Activated naive CD4-positive, alpha-beta T cell treated with anti-CD3 and anti-CD28 coated beads, Interleukin-2, amount 10 ng/mL, durations not matched to agents 7 days and 5 days (primary cell): Measurements from ENCODE around the gene SLC25A1.

Experiments used
- CTCF ChIA-PET: fragments of 350-600 bp; sonication (Branson Sonifier 250); formaldehyde crosslinking; loops from one replicate; lab custom pipeline; 2021; ENCODE audit warnings: antibody characterized with exemption; lab: Charles Lee
- DNase-seq: peaks from one replicate; pipeline ENCODE4 v3.0.0-alpha.2; 2020
- H3K27ac Mint-ChIP-seq: one replicate; pipeline ENCODE4 v1.8.0; 2021; ENCODE audit warnings: mild to moderate bottlenecking, moderate library complexity, mixed read lengths
- H3K27me3 Mint-ChIP-seq: one replicate; pipeline ENCODE4 v1.8.0; 2021; ENCODE audit warnings: mild to moderate bottlenecking, mixed read lengths
- H3K36me3 Mint-ChIP-seq: one replicate; pipeline ENCODE4 v1.8.0; 2021; ENCODE audit warnings: mixed read lengths
- H3K4me1 Mint-ChIP-seq: one replicate; pipeline ENCODE4 v1.8.0; 2021; ENCODE audit warnings: mixed read lengths
- H3K4me3 Mint-ChIP-seq: one replicate; pipeline ENCODE4 v1.8.0; 2021; ENCODE audit warnings: mild to moderate bottlenecking, moderate library complexity, mixed read lengths
- H3K9me3 Mint-ChIP-seq: one replicate; pipeline ENCODE4 v1.8.0; 2021; ENCODE audit warnings: mixed read lengths

The SLC25A1 gene

DNA sequence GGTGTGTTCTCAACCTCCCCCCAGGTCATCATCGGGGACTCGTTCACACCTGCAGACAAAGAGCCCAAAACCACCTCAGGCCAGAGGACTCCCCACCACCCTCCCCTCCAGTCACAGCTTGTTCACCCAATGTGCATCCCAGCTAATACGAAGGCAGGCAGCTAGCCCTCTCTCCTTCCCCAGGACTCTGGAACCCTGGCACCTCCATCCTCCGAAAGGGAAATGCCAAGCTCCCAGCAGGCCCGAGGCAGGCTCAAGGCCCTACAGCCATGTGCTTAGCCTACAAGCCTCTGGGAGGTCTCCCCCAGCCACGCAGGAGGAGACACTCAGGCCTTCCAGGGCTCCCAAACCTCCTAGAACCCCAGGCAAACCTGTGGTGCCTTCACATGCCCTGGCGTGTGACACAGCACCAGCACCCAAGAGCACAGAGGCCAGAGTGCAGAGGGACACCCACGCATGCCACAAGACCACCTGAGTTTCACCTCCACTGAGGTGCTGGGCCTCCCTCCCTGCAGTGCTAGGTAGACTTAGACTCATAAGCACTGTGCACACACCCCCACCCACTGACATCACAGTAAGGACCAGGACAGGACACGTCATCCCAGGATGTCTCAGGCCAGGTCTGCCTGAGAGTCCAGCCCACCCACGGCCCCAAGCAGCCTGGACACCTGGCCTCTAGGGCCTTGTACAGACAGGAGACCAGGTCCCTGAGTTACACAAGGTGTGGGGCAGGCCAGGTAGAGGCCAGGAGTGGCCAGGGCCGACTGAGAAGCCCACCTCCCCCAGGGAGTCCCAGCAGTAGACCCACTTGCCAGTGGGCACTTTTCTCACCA lies 40.9 kb downstream of the SLC25A1 start:
- Mint-ChIP-seq H3K9me3 (no peaks in the 10 kb centered on the region), H3K4me1 (peaks cover 10% of the 10 kb centered on the region), H3K27me3 (no peaks in the 10 kb centered on the region), H3K36me3 (peaks cover 35% of the 10 kb centered on the region), H3K27ac (no peak overlapping the region), H3K4me3 (no peak overlapping the region)
- no peak for DNase-seq
- CTCF ChIA-PET, result no interaction called here

DNA sequence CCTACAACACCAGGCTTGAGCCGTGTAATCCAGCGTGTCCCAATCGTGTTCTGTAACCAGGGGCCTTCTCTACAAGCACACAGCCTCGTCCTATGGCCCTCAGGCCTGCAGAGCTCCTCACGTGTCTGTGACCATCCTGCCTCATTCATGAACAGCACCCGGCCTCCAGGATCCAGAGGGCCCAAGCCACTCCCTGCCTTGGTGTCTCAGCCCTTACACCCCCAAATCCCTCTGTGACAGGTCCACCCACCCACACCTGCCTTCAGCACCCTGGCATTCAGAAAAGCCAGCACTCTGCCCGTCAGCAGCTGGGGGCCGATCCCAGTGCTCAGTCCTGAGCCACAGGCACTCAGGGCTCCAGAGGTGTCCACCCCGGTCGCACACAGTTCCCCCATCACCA lies 41.6 kb downstream of the SLC25A1 start:
- Mint-ChIP-seq H3K4me1 (peaks cover 5% of the 10 kb centered on the region), H3K9me3 (no peaks in the 10 kb centered on the region), H3K27me3 (no peaks in the 10 kb centered on the region), H3K36me3 (peaks cover 33% of the 10 kb centered on the region), H3K27ac (peak overlapping the region; percentile 58), H3K4me3 (no peak overlapping the region)
- no peak for DNase-seq
- CTCF ChIA-PET, result no interaction called here

- H3K27me3 Mint-ChIP-seq, result no peaks in the 10 kb centered on the region
- H3K27ac Mint-ChIP-seq, result no peak overlapping the region
- DNase-seq, result no peak
- peaks cover 33% of the 10 kb centered on the region for H3K36me3 Mint-ChIP-seq
- no peaks in the 10 kb centered on the region for H3K9me3 Mint-ChIP-seq
- H3K4me1 Mint-ChIP-seq, result no peaks in the 10 kb centered on the region
- CTCF ChIA-PET, result no interaction called here
- H3K4me3 Mint-ChIP-seq, result no peak overlapping the region
These were observed 43.7 kb downstream of the SLC25A1 start for GRCh38 chr22:19134874-19135273.

DNA sequence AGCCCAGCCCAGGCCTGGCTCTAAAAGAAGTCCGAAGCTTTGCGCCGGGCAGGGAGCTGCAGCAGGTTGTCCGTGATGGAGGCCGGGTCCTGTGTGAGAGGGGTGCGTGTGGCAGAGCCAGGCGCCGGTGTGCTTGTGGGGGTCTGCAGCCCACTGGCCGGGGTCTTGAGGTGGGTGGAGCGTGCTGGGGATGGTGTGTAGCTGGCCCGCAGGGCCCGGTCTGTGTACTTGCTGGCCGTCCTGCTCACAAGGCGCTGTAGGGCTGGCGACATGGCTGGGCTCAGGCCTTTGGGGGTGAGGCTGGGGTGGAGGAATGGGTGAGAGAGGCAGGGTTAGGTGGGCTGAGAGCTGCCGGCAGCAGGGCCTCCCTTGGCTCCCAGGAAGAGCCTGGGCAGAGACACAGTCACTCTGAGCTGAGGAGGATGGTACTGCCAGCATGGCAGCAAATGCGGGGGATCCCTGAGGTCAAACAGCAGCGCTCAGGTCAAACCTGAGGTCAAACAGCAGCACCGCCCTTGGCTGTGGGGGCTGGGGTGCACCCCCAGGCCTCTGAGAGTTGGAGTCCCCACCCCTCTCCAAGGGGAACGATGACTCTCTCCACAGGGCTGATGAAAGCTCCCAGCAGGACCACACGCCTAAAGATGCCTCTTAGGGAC lies 44.2 kb downstream of the SLC25A1 start:
- Mint-ChIP-seq H3K36me3 (peaks cover 28% of the 10 kb centered on the region), H3K27me3 (no peaks in the 10 kb centered on the region), H3K27ac (no peak overlapping the region), H3K4me1 (no peaks in the 10 kb centered on the region), H3K4me3 (no peak overlapping the region), H3K9me3 (no peaks in the 10 kb centered on the region)
- DNase-seq, result no peak
- CTCF ChIA-PET, result interaction anchor here (0.7 kb wide), 1 partner anchor 34 kb away, joined by 3 read pairs; no protein-coding TSS in a partner anchor

- H3K4me3 Mint-ChIP-seq, result no peak overlapping the region
- H3K4me1 Mint-ChIP-seq, result no peaks in the 10 kb centered on the region
- CTCF ChIA-PET, result interaction anchor here (0.7 kb wide), 1 partner anchor 34 kb away, joined by 3 read pairs; no protein-coding TSS in a partner anchor
- H3K27ac Mint-ChIP-seq, result no peak overlapping the region
- H3K9me3 Mint-ChIP-seq, result no peaks in the 10 kb centered on the region
- H3K27me3 Mint-ChIP-seq, result no peaks in the 10 kb centered on the region
- no peak for DNase-seq
- peaks cover 22% of the 10 kb centered on the region for H3K36me3 Mint-ChIP-seq
These were observed 45.0 kb downstream of the SLC25A1 start for GRCh38 chr22:19133561-19133960.

DNA sequence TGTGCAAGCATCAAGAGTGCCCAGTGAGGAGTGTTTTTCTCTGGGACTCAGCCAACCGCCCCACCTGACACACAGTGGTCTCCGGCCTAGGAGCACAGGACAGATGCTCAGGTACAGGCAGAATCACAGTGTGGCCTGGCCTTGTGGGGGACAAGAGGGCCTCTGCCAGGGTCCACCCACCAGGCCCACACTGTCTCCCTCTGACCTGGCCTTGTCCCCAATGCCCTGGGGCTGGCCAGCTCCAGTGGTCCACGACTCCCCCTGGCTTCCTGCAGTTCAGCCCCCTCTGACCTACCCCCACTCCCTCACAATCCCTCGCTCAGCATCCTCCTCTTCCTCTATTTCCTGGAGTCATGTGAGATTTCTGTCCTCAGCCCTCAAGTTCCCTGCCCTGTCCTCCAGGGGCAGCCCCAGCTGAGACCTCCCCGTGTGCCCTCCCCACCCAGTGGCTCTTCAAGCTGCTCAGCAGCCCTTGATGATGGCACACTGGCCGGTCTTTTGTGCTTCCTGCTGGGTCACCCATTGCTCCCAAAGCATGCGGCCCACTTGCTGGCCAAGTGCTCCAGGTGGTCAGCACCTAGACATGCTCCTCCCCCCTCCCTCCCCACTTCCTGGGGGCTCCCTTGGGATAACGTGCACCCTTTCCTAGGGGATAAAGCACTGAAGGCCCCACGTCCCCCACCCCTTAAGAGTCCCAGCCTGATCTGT lies 45.7 kb downstream of the SLC25A1 start:
- H3K4me1 Mint-ChIP-seq, result no peaks in the 10 kb centered on the region
- CTCF ChIA-PET, result no interaction called here
- peaks cover 22% of the 10 kb centered on the region for H3K36me3 Mint-ChIP-seq
- no peak overlapping the region for H3K27ac Mint-ChIP-seq
- no peaks in the 10 kb centered on the region for H3K9me3 Mint-ChIP-seq
- no peaks in the 10 kb centered on the region for H3K27me3 Mint-ChIP-seq
- no peak for DNase-seq
- no peak overlapping the region for H3K4me3 Mint-ChIP-seq

- Mint-ChIP-seq H3K27ac (no peak overlapping the region), H3K4me1 (no peaks in the 10 kb centered on the region), H3K36me3 (peaks cover 19% of the 10 kb centered on the region), H3K9me3 (no peaks in the 10 kb centered on the region), H3K4me3 (no peak overlapping the region), H3K27me3 (no peaks in the 10 kb centered on the region)
- DNase-seq, result no peak
- CTCF ChIA-PET, result no interaction called here
These were observed 46.4 kb downstream of the SLC25A1 start for GRCh38 chr22:19132153-19132552.

DNA sequence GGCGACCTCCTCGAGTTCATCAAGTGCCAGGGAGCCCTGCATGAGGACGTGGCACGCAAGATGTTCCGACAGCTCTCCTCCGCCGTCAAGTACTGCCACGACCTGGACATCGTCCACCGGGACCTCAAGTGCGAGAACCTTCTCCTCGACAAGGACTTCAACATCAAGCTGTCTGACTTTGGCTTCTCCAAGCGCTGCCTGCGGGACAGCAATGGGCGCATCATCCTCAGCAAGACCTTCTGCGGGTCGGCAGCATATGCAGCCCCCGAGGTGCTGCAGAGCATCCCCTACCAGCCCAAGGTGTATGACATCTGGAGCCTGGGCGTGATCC lies 46.9 kb downstream of the SLC25A1 start:
- peaks cover 16% of the 10 kb centered on the region for H3K36me3 Mint-ChIP-seq

DNA sequence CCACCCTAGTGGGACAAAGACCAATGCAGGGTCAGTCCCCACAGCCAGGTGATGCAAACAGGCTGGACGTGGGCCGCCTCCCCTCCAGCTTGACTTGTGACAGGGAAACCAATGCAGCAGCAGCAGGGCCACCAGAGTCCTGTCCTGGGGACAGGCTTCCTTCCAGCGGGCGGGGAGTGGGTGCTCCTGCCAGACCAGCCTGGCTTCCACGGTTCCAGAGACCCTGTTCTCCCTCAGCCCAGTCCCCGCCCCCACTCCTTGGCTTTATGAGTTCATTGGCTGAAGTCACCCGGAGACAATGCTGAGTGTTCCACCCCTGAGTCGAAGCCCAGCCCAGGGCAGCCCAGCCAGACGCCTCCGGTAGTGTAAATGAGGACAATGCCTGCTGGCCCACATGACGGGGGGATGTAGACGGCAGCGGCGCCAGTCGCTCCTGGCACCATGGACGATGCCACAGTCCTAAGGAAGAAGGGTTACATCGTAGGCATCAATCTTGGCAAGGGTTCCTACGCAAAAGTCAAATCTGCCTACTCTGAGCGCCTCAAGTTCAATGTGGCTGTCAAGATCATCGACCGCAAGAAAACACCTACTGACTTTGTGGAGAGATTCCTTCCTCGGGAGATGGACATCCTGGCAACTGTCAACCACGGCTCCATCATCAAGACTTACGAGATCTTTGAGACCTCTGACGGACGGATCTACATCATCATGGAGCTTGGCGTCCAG lies 47.4 kb downstream of the SLC25A1 start, which contains the start of gene TSSK2:
TSS of gene TSSK2 (plus strand) at position 350 of the 726 bp plus-strand sequence. CDS start at position 442, 92 bp downstream.
- Mint-ChIP-seq H3K4me3 (no peak within 1 kb of the TSS), H3K4me1 (no peaks in the 10 kb centered on the region), H3K27ac (peak within 1 kb of the TSS; percentile 52), H3K36me3 (peaks cover 11% of the 10 kb centered on the region), H3K9me3 (no peaks in the 10 kb centered on the region), H3K27me3 (no peaks in the 10 kb centered on the region)
- DNase-seq, result no peak
- CTCF ChIA-PET, result no interaction called here

More for the DNA sequence above, 46.9 kb downstream of the SLC25A1 start:
- no peaks in the 10 kb centered on the region for H3K4me1 Mint-ChIP-seq
- no peaks in the 10 kb centered on the region for H3K27me3 Mint-ChIP-seq
- no peaks in the 10 kb centered on the region for H3K9me3 Mint-ChIP-seq
- CTCF ChIA-PET, result no interaction called here
- no peak overlapping the region for H3K4me3 Mint-ChIP-seq
- H3K27ac Mint-ChIP-seq, result peak overlapping the region; percentile 52
- DNase-seq, result no peak

- Mint-ChIP-seq H3K4me3 (no peak overlapping the region), H3K36me3 (peaks cover 6% of the 10 kb centered on the region), H3K27me3 (no peaks in the 10 kb centered on the region), H3K9me3 (no peaks in the 10 kb centered on the region), H3K4me1 (no peaks in the 10 kb centered on the region), H3K27ac (no peak overlapping the region)
- no peak for DNase-seq
- CTCF ChIA-PET, result no interaction called here
These were observed 48.7 kb downstream of the SLC25A1 start for GRCh38 chr22:19129871-19130270.

DNA sequence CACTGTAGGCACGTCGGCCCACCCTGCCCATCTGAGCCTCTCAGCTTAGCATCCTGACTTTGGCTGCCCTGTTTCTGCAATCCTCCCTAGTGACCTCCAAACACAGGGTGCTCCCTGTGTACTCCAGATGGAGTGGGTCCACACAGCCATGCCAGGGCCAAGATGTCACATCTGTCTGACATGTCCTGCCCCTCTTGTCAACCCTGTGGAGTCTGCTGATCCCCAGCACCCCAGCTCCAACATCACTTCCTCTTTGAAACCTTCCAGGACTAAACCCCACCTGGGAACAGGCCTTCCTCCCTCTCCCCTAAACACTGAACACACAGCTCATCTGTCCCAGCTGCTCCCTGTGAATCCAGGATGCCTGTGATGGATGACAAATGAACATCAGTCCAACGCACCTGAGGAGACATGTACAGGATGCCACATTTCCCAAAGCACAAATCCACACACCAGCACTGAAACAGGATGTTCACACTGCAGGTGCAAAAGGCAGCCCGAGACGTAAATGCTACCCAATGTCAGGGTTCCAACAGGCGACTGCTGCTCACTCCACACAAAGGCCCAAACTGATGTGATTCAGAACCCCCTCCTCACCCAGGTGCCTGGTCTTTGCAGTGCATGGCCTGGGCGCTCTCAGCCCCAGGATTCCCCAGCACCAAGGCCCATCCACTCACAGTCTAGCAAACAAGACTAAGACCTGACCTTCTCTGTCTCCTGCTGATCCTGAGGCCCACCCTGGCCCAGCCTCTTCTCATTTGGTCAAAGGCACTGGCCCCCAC lies 49.4 kb downstream of the SLC25A1 start:
- peaks cover 4% of the 10 kb centered on the region for H3K36me3 Mint-ChIP-seq
- DNase-seq, result no peak
- CTCF ChIA-PET, result interaction anchor here (0.9 kb wide), 1 partner anchor 50 kb away, joined by 3 read pairs; no protein-coding TSS in a partner anchor
- H3K9me3 Mint-ChIP-seq, result no peaks in the 10 kb centered on the region
- no peaks in the 10 kb centered on the region for H3K4me1 Mint-ChIP-seq
- H3K4me3 Mint-ChIP-seq, result no peak overlapping the region
- no peak overlapping the region for H3K27ac Mint-ChIP-seq
- peaks cover 4% of the 10 kb centered on the region for H3K27me3 Mint-ChIP-seq

DNA sequence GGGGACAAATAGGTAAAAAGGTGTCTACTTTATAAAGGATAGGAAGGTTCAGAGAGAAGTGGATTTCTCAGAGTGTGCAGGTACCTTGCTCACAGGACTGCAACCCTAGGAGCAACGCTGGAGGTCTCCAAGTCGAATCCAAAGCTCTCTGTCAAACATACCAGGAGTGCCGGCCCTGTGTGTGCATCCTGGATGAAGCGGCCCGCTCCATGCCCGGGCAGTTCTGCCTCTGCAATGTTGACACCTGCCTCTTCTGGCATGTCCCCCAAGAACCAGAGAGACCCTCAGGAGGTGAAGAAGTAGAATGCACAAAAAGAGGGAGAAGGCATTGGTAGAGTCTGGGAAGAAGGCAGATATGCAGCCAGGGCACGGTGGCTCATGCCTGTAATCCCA lies 50.5 kb downstream of the SLC25A1 start:
- CTCF ChIA-PET, result no interaction called here
- no peak overlapping the region for H3K27ac Mint-ChIP-seq

DNA sequence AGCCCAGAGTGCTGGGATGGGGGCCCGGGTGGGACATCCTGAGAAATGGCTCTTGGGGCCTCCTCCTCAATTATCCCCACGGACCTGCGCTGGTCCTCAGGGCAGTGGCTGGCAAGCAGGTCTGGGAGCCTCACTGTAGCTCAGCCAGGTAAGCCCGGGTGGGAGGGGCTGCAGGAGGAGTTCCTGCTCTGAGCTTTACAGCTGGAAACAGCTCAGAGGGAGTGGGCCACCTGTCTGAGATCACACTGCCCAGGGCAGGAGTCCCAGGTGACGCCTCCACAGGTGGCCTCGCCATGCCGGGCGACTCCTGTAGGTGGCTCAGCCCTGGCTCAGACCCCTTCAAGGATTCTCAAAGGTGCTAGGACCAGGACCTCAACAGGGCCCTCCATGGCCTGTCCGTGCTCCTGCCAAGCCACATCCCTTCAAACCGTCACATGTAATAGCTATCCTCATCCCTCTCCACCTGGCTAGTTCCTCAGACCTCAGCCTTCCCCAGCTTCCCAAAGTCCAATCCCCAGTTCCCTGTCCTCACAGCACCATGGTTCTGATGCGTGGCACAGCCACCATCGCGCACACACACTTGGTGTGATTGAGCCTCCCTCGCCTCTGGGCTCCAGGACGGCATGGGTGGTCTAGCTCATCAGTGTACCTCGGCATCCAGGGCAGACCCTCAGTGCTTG lies 51.1 kb downstream of the SLC25A1 start:
- no peak overlapping the region for H3K27ac Mint-ChIP-seq
- peaks cover 1% of the 10 kb centered on the region for H3K36me3 Mint-ChIP-seq
- peaks cover 13% of the 10 kb centered on the region for H3K4me1 Mint-ChIP-seq
- CTCF ChIA-PET, result no interaction called here
- H3K9me3 Mint-ChIP-seq, result no peaks in the 10 kb centered on the region
- no peak overlapping the region for H3K4me3 Mint-ChIP-seq
- no peak for DNase-seq
- peaks cover 15% of the 10 kb centered on the region for H3K27me3 Mint-ChIP-seq

More for the DNA sequence above, 50.5 kb downstream of the SLC25A1 start:
- H3K36me3 Mint-ChIP-seq, result peaks cover 1% of the 10 kb centered on the region
- no peak for DNase-seq
- H3K4me3 Mint-ChIP-seq, result no peak overlapping the region
- no peaks in the 10 kb centered on the region for H3K9me3 Mint-ChIP-seq
- peaks cover 10% of the 10 kb centered on the region for H3K27me3 Mint-ChIP-seq
- peaks cover 8% of the 10 kb centered on the region for H3K4me1 Mint-ChIP-seq
